GM10248 (cell line): ENCODE results near the gene CFAP69.
"Not testable (repeated sequence)": the region's sequence is repeated elsewhere in the genome, so short reads cannot be mapped to it uniquely, and the experiment has no call there.

Source experiments
- CTCF ChIA-PET: fragments of 300-600 bp; sonication (Branson Sonifier 250); formaldehyde crosslinking; extraction: SDS; loops from one replicate; lab custom pipeline; 2021; ENCODE audit warnings: antibody characterized with exemption; lab: Yijun Ruan, JAX
- POLR2A ChIA-PET: fragments of 350-650 bp; sonication (Branson Sonifier 250); formaldehyde crosslinking; extraction: SDS; loops from one replicate; lab custom pipeline; 2020; ENCODE audit warnings: antibody characterized with exemption; lab: Yijun Ruan, JAX
- DNase-seq: peaks from one replicate; pipeline ENCODE4 v3.0.0; 2012; ENCODE audit errors: extremely low spot score
- TF ChIP-seq, protein P1 (sequence below): IDR thresholded peaks from 2 replicates; pipeline ENCODE4 v1.5.1; 2012; ENCODE audit warnings: mild to moderate bottlenecking, low read depth; ENCODE audit errors: extremely low read depth, missing control alignments, control extremely low read depth

The CFAP69 gene

DNA sequence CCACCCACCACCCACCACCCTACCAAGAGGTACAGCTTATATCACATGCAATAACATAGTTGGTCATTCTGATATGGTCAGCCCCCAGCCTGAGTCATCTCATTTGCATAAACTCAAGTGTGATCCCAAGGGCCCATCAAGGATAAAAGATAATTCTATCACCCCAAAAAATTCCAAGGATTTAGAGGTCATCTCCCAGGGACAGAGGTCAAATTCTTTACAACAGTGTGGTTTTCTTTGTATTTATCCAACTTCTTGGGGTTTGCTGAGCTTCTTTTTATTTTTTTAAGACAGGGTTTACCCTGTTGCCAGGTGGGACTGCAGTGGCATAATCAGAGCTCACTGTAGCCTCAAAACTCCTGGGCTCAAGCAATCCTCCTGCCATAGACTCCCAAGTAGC, 92.1 kb downstream of the CFAP69 start:
- POLR2A ChIA-PET = no interaction called here
- TF ChIP-seq, protein P1, sequence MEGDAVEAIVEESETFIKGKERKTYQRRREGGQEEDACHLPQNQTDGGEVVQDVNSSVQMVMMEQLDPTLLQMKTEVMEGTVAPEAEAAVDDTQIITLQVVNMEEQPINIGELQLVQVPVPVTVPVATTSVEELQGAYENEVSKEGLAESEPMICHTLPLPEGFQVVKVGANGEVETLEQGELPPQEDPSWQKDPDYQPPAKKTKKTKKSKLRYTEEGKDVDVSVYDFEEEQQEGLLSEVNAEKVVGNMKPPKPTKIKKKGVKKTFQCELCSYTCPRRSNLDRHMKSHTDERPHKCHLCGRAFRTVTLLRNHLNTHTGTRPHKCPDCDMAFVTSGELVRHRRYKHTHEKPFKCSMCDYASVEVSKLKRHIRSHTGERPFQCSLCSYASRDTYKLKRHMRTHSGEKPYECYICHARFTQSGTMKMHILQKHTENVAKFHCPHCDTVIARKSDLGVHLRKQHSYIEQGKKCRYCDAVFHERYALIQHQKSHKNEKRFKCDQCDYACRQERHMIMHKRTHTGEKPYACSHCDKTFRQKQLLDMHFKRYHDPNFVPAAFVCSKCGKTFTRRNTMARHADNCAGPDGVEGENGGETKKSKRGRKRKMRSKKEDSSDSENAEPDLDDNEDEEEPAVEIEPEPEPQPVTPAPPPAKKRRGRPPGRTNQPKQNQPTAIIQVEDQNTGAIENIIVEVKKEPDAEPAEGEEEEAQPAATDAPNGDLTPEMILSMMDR = no peak
- DNase-seq = no peak
- CTCF ChIA-PET = interaction anchor here (1.1 to 1.6 kb wide), 2 partner anchors 9 to 90 kb away, joined by 4 to 5 read pairs; no protein-coding TSS in a partner anchor

DNA sequence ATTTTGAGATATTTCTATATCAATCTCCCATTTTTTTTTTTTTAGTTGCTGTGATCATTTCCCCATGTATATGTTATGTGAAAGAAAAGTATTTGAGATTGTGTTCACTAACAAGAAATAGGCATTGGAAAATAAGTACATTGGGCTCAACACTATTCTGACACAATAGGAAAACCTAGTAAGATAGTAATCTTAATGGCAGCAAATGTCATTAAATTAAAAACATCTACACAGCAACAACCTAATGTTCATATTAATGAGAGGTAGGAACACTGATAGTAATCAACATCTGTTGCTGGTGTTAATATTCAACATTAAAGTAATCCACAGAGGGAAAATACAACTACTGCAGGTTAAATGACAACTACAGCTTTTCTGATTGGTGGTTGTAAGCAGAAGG, 100.0 kb downstream of the CFAP69 start:
- TF ChIP-seq, protein P1 = no peak
- POLR2A ChIA-PET = interaction anchor here (0.8 kb wide), 1 partner anchor 59 kb away, joined by 3 read pairs; no protein-coding TSS in a partner anchor
- CTCF ChIA-PET = interaction anchor here (1.4 to 1.9 kb wide), 3 partner anchors 10 to 101 kb away, joined by 3 to 11 read pairs (median 3); partner anchors contain the start of gene CLDN12
- DNase-seq = no peak

DNA sequence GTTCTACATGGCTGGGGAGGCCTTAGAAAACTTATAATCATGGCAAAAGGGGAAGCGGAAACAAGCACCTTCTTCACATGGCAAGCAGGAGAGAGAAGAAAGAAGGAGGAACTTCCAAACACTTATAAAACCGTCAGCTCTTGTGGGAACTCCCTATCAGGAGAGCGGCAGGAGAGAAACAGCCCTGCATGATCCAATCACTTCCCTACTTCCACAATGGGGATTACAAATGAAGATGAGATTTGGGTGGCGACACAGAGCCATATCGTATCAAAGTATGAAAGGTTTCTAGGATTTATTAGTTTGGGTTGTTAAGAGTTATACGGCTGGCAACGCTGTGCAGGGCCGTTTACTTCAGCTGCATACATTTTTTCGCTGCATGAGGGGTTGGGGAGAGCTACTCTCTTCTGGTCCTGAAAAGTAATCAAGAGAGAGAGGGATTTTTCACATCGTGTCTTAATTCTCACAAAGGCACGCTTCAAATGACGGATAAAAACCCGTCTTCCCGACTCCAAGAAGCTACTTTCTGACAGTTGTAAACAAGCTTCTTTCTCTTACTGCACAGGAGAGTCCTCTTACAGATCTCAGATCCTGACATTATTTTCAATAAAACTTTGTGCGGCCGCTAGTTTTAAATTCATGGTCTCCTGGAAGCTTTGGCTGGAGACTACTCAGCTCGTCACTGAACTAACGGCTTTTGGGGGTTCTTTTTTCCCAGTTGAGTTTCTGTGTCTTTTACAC, 100.8 kb downstream of the CFAP69 start:
- CTCF ChIA-PET = interaction anchor here (0.7 to 1.9 kb wide), 12 partner anchors 9 to 194 kb away, joined by 3 to 11 read pairs (median 4); partner anchors contain the start of gene CLDN12
- TF ChIP-seq, protein P1 = no peak
- POLR2A ChIA-PET = interaction anchor here (0.8 kb wide), 1 partner anchor 58 kb away, joined by 3 read pairs; no protein-coding TSS in a partner anchor
- peak; percentile 13 for DNase-seq

DNA sequence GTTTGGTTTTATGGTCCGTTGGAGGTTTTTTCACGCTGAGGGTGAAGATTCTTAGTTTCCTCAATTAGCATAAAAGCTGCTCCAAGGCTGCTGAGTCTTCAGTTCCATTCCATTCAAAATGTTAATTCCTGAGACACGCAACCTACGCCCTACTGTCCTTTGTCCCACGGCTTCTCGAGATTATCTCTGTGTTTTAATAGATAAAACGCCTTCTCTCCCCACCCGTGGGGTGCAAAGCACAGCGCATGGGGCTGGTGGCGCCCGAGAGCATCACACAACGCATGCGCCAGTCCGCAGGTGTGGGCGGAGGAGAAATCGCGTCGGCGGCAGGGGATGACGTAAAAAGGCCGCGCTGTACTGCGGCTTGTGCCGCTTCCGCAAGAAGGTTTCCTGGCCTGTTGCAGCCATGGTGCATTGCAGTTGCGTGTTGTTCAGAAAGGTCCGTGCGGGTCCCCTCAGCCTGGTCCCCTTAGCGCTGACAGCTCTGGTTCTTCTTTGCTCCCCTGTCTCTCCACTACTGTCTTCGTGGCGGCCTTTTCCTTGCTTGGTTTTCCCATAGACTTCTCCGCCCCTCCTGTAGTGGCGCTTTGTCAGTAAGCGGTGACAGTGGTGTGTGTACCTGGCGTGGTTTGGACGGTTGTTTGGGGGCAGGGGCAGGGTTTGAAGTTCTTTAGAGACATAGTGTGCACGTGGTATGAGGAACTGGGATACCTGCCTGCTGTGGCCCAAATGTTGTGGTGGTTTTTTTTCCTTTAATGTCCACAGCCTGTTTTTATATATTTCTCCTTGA, 101.6 kb downstream of the CFAP69 start, which contains the start of gene GTPBP10:
GTPBP10 (plus strand) TSS at position 381 of the 790 bp plus-strand sequence; CDS start at position 407, 26 bp downstream.
- TF ChIP-seq, protein P1 = peak; percentile 85
- peak; percentile 93 for DNase-seq
- POLR2A ChIA-PET = no interaction called here
- CTCF ChIA-PET = interaction anchor here (0.7 to 1.9 kb wide), 12 partner anchors 8 to 194 kb away, joined by 3 to 11 read pairs (median 4); partner anchors contain the start of gene CLDN12

DNA sequence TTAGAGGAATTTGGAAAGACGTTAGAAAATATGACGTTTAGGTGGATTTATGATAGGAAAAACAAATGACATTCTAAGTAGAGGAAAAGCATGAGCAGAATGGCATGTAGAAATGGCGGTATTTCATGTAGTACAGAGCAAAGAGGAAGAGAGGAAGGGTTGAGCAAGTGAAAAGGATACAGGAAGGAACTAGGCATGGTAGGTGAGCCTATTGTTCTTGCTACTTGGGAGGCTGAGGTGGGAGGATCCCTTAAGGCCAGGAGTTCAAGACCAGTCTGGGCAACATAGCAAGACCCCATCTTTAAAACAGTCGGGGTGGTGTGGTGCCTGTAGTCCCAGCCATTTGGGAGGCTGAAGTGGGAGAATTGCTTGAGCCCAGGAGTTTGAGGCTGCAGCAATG, 102.8 kb downstream of the CFAP69 start:
- ChIA-PET CTCF (interaction anchor here (1.1 to 1.6 kb wide), 2 partner anchors 70 to 108 kb away, joined by 3 read pairs; no protein-coding TSS in a partner anchor), POLR2A (no interaction called here)
- no peak for DNase-seq
- TF ChIP-seq, protein P1 = no peak

DNA sequence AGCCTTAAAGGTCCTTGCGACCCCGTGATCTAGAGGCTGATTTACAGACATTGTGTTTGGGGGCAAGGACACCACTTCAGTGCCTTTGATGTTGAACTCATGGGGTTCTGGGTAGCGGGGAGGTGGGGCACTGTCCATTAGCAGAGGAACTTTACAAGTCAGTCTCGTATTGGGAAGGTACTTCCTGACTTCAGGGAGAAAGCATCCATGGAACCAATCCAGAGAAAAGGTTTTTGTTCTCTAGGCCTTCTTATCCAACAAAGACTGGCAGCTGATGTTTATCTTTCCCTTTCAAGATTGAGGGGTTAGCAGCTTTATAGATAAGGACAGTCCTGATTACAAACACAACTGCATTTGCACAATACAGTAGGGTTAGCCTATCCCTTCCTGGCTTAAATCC, 104.3 kb downstream of the CFAP69 start:
- ChIA-PET CTCF (interaction anchor here (1.6 kb wide), 1 partner anchor 106 kb away, joined by 3 read pairs; no protein-coding TSS in a partner anchor), POLR2A (no interaction called here)
- TF ChIP-seq, protein P1 = no peak
- no peak for DNase-seq

DNA sequence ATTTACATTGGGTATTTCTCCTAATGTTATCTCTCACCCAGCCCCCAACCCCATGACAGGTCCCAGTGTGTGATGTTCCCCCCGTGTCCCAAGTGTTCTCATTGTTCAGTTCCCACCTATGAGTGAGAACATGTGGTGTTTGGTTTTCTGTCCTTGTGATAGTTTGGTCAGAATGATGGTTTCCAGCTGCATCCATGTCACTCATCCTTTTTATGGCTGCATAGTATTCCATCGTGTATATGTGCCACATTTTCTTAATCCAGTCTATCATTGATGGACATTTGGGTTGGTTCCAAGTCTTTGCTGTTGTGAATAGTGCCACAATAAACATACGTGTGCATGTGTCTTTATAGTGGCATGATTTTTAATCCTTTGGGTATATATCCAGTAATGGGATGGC, 105.1 kb downstream of the CFAP69 start:
- POLR2A ChIA-PET, DNase-seq: not testable (repeated sequence)
- CTCF ChIA-PET = interaction anchor here (1.6 kb wide), 1 partner anchor 10 kb away, joined by 6 read pairs; no protein-coding TSS in a partner anchor
